A549 treated with dexamethasone at 1 μM for 4 hours (cell line): Measurements from ENCODE around the gene NUTM2B. TPM values are rescaled to one million over a fixed set of nuclear protein-coding genes. Genes with fewer than 3 reads are reported as not detected.

Source experiments
- total RNA-seq: library from RNA; stranded (reverse); fragments of 200-300 nt; extraction: Qiagen RNA extraction; gene quantifications from 5 replicates; pipeline ENCODE4 v1.2.3, GENCODE V29; 2022

NUTM2B gene
- total RNA-seq = 0.23 to 0.43 TPM (median 0.32 TPM) in 5 replicates

GRCh38 chr10:79702927-79703326 lies at the start of gene NUTM2B:
Gene NUTM2B, plus strand, starts transcription at chr10:79703227. Its CDS starts 383 bp downstream, at chr10:79703610.

Other genes with a start within 250 kb of the NUTM2B start
- gene EIF5AL1, start 190.7 kb upstream of the NUTM2B start, total RNA-seq = 1.6 to 3.6 TPM (median 1.9 TPM) in 5 replicates
- gene SFTPA2, start 142.8 kb upstream of the NUTM2B start, total RNA-seq = not detected in 5 replicates
- gene SFTPA1, start 92.3 kb upstream of the NUTM2B start, total RNA-seq = not detected in 5 replicates
- gene NUTM2E, start 123.5 kb downstream of the NUTM2B start, total RNA-seq = 0.26 to 0.48 TPM (median 0.40 TPM) in 5 replicates
- 0.14 to 0.35 TPM (median 0.28 TPM) in 5 replicates for gene SFTPD, start 245.9 kb downstream of the NUTM2B start, total RNA-seq